RCC 7860 (cell line): ENCODE results near the gene PCNX2.

Source experiments
- DNase-seq: peaks from one replicate; pipeline ENCODE4 v3.0.0-alpha.2; 2015; ENCODE audit warnings: low spot score
- FAIRE-seq: peaks from 2 replicates; lab custom pipeline; 2012; peaks lifted over from hg19 to GRCh38; lab: Jason Lieb, UNC

The PCNX2 gene

GRCh38 chr1:233066087-233066486 lies 229.4 kb downstream of the PCNX2 start:
- FAIRE-seq (no peak), DNase-seq (no peak)

- DNase-seq (no peak), FAIRE-seq (no peak)
Measured at GRCh38 chr1:233065685-233066084, 229.8 kb downstream of the PCNX2 start.

GRCh38 chr1:233064988-233065387 lies 230.5 kb downstream of the PCNX2 start:
- DNase-seq (no peak), FAIRE-seq (no peak)

GRCh38 chr1:233063462-233063861 lies 232.1 kb downstream of the PCNX2 start:
- DNase-seq (no peak), FAIRE-seq (no peak)

- no peak for DNase-seq
- no peak for FAIRE-seq
Measured at GRCh38 chr1:233061265-233061664, 234.3 kb downstream of the PCNX2 start.

GRCh38 chr1:233060461-233060994 lies 235.0 kb downstream of the PCNX2 start:
- FAIRE-seq (no peak), DNase-seq (no peak)

GRCh38 chr1:233057836-233058235 lies 237.7 kb downstream of the PCNX2 start:
- no peak for DNase-seq

GRCh38 chr1:233055879-233056641 lies 239.5 kb downstream of the PCNX2 start:
- no peak for FAIRE-seq

More at GRCh38 chr1:233057836-233058235, 237.7 kb downstream of the PCNX2 start:
- FAIRE-seq = no peak

GRCh38 chr1:233045588-233045987 lies 249.9 kb downstream of the PCNX2 start:
- DNase-seq = no peak
- no peak for FAIRE-seq

More at GRCh38 chr1:233055879-233056641, 239.5 kb downstream of the PCNX2 start:
- no peak for DNase-seq

- DNase-seq (no peak), FAIRE-seq (no peak)
Measured at GRCh38 chr1:233042834-233043233, 252.7 kb downstream of the PCNX2 start.

GRCh38 chr1:233040494-233040893 lies 255.0 kb downstream of the PCNX2 start:
- FAIRE-seq = no peak
- no peak for DNase-seq

- FAIRE-seq (no peak), DNase-seq (no peak)
Measured at GRCh38 chr1:233038581-233038980, 256.9 kb downstream of the PCNX2 start.

- FAIRE-seq = no peak
- no peak for DNase-seq
Measured at GRCh38 chr1:233037843-233038242, 257.7 kb downstream of the PCNX2 start.

- DNase-seq (no peak), FAIRE-seq (no peak)
Measured at GRCh38 chr1:233034836-233035235, 260.7 kb downstream of the PCNX2 start.

GRCh38 chr1:233033361-233033760 lies 262.2 kb downstream of the PCNX2 start:
- no peak for DNase-seq
- FAIRE-seq = no peak

GRCh38 chr1:233032916-233033315 lies 262.6 kb downstream of the PCNX2 start:
- no peak for DNase-seq
- no peak for FAIRE-seq

- FAIRE-seq (no peak), DNase-seq (no peak)
Measured at GRCh38 chr1:233031521-233031920, 264.0 kb downstream of the PCNX2 start.

GRCh38 chr1:233027046-233027445 lies 268.5 kb downstream of the PCNX2 start:
- DNase-seq (no peak), FAIRE-seq (no peak)

- FAIRE-seq (no peak), DNase-seq (no peak)
Measured at GRCh38 chr1:233025567-233025966, 270.0 kb downstream of the PCNX2 start.

GRCh38 chr1:233025157-233025556 lies 270.4 kb downstream of the PCNX2 start:
- no peak for FAIRE-seq
- peak; percentile 15 for DNase-seq

- FAIRE-seq = no peak
- no peak for DNase-seq
Measured at GRCh38 chr1:233024199-233024598, 271.3 kb downstream of the PCNX2 start.

GRCh38 chr1:233022246-233022645 lies 273.3 kb downstream of the PCNX2 start:
- DNase-seq (no peak), FAIRE-seq (no peak)

GRCh38 chr1:233020426-233020825 lies 275.1 kb downstream of the PCNX2 start:
- DNase-seq (no peak), FAIRE-seq (no peak)
